Globus pallidus (tissue), 1 donor: ENCODE data around the gene SNUPN.
A peak's percentile ranks its signal among the peaks of the same experiment; 100 is the strongest.
"Not testable (repeated sequence)": the region's sequence is repeated elsewhere in the genome, so short reads cannot be mapped to it uniquely, and the experiment has no call there.

Source experiments
- DNase-seq: peaks from one replicate; pipeline ENCODE4 v3.0.0-alpha.2; 2015; ENCODE audit warnings: low spot score

The SNUPN gene

DNA sequence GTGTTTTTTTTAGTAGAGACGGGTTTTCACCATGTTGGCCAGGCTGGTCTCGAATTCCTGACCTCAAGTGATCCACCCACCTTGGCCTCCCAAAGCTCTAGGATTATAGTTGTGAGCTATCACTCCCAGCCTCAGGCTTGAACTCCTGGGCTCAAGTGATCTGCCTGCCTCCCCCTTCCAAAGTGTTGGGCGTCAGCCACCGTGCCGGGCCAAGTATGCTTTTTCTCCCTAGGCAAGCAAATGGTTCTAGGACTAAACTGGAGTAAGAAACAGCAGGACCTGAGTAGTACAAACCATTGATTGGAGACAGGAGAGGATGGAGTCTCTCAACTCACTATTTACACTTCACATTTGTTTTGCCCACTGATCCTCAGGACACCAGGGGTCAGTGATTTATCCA lies 41.8 kb downstream of the SNUPN start:
- no peak for DNase-seq

DNA sequence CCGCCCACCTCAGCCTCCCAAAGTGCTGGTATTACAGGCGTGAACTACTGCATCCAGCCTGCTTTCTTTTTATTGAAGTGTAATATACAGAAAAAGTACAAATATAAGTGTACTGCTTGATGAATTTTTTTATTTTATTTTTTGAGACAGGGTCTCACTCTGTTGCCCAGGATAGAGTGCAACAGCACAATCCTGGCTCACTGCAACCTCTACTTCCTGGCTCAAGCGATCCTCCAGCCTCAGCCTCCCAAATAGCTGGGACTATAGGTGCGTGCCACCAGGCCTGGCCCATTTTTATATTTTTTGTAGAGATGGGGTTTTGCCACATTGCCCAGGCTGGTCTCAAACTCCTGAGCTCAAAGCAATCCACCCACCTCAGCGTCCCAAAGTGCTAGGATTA lies 42.6 kb downstream of the SNUPN start:
- not testable (repeated sequence) for DNase-seq

DNA sequence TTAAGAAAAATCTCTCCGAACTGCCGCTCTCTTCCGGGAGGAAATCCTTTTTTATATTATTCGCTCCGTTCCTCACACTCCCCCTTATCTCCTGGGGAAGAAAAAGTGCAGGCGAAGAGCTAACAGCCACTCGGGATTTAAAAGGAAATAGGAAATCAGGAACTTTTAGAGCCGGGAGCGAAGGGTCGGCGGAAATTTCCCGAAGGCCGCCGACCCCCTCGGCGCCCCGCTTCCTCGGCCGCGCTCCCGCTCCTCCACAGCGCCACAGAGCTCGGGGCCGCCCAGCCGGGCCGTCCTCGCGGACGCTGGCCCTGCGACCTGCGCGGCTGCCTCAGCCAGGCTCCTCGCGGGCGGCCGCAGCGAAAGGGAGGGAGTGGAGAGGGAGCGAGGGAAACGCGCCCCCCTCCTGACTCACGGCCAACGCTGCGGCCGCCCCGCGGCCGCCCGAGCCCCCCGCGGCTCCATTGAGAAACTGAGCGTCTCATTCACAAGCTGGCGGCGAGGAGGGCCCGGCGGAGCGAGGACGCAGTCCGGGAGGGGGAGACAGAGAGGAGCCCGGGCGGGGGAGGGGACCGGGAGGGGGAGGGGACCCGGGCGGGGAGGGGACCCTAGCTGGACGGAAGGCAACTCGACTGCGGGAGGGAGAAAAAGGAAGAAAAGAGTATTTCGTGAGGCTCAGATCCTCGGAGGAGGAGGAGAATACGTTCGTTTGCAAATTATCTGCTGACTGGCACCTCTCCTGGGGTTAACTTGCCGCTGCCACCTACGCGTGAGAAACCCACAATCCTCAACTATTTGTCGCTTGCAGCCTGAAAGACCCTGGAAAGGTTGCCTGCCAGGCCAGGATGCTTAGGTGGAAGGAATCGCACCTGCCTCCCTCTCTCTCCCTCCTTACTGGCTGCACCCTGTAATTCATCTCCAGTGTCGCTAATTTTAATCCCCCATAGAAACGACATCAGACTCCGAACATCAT lies 46.3 kb downstream of the SNUPN start, which contains the start of gene PTPN9:
Gene PTPN9, minus strand, starts transcription at position 368 of the 973 bp plus-strand sequence. CDS start 539 bp downstream, outside the sequence.
- peak; percentile 77 for DNase-seq

DNA sequence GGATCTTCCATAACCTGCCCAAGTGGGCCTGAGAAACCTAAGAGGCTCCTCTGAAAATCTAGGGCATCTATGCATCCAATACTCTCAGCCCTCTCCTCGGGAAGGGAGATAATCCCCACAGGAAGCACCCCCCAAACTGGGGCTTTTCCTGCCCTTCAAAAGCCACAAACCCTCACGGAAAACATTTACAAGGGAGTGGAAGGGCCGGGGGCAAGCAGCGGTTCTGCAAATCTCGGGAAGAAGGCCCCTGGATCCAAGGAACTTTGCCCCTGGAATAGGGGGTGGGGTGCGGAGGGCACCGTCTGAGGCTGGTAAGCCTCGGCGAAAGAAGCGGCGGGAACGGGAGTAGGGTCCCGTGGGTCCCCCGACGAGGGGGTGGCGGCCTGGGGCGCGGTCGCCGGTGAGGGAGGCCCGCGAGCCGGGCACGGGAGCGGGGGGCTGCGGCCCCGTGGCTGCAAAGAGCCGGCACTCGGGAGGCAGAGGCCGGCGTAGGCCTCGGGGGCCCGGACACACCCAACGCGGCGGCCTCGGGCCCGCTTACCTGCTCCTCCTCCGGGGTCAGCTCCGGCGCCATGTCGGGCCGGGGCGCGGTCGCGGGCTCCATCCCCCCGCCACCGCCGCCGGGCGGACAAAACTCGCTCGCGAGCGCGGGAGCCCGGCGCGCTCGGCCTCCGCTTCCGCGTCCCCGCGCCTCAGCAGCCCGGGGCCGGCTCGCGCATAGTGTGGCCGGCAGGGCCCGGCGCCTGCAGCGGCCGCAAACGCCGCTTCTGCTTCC lies 47.2 kb downstream of the SNUPN start:
- DNase-seq = peak; percentile 16

DNA sequence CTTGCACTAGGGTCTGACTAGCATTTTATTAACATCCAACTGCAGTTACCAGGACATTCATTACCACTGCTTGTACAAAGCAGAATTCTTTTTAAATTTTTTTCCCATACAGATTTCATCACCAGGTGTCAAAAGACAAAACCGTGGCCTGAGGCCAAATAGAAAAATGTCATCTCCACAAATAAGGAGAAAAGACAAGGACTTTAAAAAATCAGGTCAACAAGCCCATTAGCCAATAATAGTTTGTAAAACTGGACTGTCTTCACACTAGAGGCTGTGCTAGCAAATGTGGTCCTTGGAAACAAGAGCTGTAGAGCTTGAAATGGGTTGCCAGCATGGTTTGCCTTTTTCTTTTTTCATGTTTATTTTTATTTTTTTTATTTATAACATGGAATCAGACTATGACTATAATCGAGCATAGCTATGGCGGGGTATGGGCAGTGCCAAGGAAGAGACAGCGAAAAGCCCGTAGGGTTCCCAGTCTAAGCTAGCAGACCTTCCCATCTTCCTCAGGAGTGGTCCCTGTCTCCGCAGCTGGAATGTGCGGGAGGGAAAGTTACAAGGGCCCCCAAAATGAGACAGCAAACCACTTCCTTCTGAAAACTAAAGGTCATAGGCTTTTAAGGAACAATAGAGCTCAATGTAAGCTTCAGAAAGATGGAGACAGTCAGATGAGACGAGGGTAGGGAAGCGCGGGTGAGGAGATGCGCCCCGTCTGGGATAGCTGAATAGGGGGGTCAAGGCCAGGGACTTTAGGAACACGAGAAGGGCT lies 47.9 kb downstream of the SNUPN start:
- peak; percentile 17 for DNase-seq

DNA sequence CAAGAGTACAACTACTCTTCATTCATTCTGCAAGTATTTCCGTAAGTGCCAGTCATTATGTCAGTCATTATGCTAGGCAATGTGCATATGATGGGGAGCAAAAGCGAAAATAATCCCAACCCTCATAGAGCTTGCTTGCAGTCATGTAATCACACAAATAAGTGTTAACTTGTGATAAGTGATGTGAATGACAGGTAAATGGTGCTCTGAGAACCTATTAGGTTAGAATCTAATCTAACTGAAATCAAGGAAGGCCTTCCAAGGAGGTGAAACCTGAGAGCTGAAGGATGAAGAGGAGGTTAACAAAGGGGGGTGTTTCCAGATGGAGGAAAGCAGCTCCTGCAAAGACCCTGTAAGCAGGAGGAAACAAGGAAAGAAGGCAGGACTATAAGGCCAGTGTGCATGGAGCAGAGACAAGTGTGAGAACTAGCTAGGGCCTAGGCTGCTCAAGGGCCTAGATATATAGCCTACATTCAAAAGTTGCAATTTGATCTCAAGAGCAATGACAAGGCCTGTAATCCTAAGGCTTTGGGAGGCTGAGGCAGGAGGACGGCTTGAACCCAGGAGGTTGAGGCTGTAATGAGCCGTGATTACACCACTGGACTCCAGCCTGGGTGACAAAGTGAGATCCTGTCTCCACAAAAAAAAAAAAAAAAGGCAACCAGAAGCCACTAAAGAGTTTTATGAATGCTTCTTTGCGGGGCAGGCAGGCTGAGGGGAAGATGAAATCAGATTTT lies 51.7 kb downstream of the SNUPN start:
- no peak for DNase-seq

DNA sequence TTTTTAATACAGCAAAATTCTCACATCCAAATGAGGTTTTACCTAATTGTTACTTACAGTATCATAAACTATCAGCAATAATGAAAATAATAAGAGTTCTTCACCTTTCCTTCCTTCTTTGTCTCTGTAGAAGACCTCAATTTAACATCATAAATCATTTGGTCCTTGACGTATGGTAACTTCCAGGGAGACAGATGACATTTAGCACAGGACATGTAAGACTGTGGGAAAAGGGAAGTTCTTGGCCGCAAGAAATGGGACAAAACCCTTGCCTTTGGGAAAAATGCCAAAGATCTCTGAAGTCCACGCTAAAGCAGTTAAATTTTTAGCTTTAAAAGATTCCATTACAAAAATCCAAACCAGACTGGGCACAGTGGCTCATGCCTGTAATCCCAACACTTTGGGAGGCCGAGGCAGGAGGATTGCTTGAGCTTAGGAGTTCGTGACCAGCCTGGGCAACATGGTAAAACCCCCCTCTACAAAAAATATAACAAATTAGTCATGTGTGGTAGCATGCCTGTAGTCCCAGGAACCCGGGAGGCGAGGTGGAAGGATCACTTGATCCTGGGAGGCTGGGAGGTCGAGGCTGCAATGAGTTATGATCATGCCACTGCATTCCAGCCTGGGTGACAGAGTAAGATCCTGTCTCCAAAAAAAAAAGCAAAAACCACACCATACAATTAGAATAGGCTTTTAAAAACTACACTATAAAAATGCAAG lies 55.2 kb downstream of the SNUPN start:
- DNase-seq = no peak

DNA sequence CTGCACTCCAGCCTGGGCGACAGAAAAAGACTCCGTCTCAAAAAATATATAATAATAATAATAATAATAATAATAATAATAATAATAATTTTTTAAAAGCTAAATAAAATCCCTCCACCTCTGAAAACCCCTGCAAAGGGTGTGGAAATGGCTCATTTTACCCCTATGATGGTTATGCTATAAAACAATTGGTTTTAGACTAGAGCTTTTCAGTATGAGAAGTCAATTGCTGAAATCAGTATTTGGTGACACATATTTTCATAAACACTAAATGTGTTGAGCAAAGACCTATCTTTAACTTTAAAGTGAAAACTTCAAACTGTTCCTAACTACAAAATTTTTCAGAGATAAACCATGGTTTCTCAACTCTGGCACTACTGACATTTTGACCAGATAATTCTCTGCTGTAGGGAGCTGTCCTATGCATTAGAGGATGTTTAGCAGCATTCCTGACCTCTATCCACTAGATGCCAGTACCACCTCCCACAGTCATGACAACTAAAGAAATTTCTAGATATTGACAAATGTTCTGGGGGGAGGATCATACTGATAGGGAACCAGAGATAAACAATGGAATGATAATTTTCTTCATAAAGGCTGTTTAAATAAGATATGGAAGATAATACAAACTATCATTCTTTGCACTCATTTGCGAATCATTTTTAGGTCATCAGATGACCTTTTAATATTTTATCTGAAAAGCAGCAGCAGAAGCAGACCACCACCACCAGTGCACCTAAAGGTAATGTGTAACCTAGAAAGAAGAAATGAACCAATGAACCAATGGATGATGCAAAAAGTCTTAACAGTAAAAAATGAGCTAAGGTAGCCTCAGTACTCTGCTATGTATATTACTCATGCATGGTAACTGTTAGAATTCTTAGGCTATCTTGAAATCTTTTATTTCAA lies 60.2 kb downstream of the SNUPN start:
- DNase-seq = no peak

DNA sequence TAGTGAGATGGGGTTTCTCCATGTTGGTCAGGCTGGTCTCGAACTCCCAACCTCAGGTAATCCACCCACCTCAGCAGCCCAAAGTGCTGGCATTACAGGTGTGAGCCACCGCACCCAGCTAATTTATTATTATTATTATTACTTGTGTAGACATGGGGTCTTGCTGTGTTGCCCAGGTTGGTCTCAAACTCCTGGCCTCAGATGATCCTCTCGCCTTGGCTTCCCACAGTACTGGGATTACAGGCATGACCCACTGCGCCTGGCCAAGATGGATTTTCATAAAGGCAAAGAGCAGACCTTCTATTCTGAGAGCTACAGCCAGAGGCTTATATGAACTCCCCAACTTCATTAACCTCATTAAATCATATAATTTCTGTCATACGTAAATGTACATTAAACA lies 63.6 kb downstream of the SNUPN start:
- no peak for DNase-seq

DNA sequence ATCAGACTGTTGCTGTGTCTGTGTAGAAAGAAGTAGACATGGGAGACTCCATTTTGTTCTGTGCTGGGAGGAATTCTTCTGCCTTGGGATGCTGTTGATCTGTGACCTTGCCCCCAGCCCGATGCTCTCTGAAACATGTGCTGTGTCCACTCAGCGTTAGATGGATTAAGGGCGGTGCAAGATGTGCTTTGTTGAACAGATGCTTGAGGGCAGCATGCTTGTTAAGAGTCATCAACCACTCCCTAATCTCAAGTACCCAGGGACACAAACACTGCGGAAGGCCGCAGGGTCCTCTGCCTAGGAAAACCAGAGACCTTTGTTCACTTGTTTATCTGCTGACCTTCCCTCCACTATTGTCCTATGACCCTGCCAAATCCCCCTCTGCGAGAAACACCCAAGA lies 66.2 kb downstream of the SNUPN start:
- DNase-seq = not testable (repeated sequence)

DNA sequence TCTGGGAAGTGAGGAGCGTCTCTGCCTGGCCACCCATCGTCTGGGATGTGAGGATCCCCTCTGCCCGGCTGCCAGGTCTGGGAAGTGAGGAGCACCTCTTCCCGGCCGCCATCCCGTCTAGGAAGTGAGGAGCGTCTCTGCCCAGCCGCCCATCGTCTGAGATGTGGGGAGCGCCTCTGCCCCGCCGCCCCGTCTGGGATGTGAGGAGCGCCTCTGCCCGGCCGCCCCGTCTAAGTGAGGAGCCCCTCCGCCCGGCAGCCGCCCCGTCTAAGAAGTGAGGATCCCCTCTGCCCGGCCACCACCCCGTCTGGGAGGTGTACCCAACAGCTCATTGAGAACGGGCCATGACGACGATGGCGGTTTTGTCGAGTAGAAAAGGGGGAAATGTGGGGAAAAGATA lies 66.6 kb downstream of the SNUPN start:
- not testable (repeated sequence) for DNase-seq

DNA sequence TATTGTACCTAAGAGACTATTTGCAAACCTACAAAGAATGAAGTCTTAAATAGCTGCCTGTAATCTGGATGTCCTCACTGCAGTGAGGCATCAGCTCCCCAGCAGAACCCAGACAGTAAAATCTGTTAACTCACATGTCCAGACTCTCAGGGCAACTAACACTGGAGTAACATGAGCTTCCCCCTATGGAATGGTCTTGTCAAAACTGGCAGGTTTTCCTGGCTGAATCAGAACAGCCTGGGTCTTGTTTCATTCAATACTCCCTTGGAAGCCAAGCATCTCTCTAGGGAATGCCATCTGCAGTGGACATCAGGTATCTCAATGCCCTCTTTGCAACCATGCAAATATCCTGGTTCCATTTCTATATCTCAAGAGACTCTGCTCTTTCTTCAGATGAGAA lies 70.8 kb downstream of the SNUPN start:
- DNase-seq = no peak

DNA sequence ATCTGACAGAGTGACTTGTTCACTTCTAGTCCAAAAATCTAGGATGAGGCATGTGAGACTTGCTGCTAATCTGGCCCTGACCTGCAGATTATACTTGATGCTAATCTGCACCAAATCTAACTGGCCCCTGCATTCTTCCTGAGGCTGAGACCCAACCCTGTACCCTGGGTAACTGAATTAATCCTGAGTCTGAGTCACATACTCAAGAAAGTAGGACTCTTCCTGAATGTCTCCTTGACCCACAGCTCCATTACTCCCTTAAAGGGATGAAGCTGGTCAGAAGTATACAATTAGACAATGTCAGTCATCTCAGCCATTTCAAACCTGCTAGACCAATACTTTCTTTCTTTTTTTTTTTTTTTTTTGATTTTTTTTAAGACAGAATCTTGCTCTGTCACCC lies 71.9 kb downstream of the SNUPN start:
- DNase-seq = no peak

DNA sequence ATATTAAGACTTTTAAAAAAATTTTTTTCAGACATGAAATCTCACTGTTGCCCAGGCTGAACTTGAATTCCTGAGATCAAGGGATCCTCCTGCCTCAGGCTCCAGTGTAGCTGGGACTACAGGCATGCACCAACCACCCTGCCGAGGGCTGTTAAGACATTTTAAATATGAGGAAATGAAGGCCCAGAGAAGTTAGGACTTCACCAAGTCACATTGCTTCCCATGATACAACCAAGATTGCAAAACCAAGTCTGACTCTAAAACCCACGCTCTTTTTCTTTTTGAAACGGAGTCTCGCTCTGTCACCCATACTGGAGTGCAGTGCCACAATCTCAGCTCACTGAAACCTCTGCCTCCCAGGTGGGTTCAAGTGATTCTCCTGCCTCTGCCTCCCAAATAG lies 74.4 kb downstream of the SNUPN start:
- no peak for DNase-seq
